T-helper 22 cell (primary cell): Measurements from ENCODE around the gene LCN15.
"Not testable (repeated sequence)": the region's sequence is repeated elsewhere in the genome, so short reads cannot be mapped to it uniquely, and the experiment has no call there.

Experiments used
- DNase-seq: peaks from one replicate; pipeline ENCODE4 v3.0.0-alpha.2; 2020; ENCODE audit warnings: low read depth

Gene LCN15

GRCh38 chr9:136755302-136756133 is 8.8 kb downstream of the LCN15 start:
- not testable (repeated sequence) for DNase-seq

GRCh38 chr9:136754626-136755301 is 9.6 kb downstream of the LCN15 start:
- no peak for DNase-seq

DNA sequence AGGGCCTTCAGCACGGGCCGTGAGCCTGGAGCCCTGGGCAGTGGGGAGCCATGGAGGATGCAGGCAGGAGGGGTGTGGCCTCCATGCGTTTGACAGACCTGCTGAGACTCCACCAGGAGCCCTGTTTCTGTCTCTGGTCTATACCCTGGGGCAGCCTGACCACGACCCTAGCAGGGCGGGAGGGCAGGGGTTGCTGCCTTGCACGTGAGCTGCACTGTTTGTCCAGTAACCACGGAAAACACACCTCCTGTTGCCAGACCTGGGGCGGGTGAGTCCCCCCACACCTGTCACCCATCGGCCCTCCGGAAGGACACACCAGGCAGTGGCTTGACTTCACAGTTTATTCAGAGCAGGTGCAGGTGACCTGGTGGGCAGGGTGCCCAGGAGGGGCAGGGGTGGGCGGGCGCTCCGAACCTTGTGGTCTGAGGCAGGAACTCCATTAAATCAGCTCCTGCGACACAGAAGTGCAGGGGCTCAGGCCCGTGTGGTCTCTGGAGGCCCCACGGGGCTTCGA is 10.2 kb downstream of the LCN15 start:
- no peak for DNase-seq

DNA sequence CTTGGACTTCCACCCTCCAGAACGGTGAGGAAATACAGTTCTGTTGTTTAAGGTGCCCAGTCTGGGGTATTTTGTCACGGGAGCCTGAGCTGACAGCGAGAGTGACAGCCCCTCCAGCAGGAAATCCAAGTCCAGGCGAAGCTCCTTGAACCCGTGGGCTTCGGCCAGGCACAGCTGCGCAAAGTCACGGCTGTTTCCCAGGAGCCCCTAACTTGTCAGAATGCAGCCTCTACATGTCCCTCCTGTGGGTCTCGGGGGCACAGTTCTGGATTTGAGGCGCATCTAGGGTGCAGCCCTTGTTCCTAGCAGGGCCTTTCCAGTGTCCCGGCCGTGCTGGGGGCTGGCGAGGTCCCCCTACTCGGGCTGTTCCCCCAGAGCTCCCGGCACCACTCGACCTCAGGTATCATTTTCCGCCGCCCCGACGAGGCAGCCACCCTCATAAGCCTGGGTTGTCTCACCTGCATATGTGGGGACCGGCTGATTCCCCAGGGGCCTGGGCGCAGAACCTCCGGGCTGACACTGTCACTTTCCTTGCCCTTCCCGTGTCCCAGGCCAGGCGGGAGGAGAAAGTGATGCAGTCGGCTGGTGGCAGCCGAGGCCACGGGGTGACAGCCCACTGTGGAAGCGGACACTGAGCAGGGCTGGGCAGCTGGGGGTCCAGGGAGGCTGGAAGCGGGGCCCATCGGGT is 10.8 kb downstream of the LCN15 start:
- no peak for DNase-seq

GRCh38 chr9:136751814-136752213 is 12.5 kb downstream of the LCN15 start:
- DNase-seq = no peak

DNA sequence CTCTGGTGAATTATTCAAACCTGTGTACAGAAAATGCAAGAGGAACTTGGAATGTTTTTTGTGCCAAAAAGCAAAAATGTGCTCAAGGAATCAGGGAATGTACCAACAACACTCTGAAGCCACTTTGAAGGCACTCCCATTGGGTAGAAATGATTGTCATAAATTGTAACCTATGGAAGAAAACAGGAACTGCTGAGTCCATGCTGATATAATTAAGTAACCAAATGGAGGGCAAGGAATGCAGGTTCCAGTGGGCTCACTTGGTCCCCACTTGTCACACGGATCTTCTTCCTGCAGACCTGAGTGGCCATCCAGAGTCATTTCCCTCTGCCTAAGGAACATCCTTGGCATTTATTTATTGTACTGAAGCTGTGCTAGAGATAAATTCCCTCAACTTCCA is 13.1 kb downstream of the LCN15 start:
- no peak for DNase-seq

GRCh38 chr9:136750526-136750925 is 13.8 kb downstream of the LCN15 start:
- no peak for DNase-seq

GRCh38 chr9:136748666-136749611 is 15.4 kb downstream of the LCN15 start:
- no peak for DNase-seq

DNA sequence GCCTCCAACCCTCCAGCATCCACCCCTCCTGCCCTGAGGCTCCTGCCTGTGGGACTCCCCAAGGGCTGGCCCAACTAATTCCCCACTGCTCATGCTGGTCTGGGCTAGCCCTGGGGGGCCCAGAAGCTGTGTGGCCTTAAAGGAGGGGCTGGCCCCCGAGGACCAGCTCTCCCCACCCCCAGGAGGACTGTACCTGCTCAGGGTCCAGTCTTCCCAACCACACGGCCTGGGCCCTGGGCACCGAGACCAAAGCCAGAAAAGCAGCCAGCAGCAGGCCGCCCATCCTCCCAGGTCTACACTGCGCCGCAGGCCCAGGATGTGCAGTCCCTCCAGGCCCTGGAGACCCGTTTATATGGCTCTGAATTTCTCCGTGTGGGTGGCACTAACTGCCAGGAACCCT is 16.1 kb downstream of the LCN15 start, which contains the start of gene LCN6:
LCN6 (minus strand) TSS at position 325 of the 400 bp plus-strand sequence; CDS start at position 283, 42 bp downstream.
- DNase-seq = no peak

DNA sequence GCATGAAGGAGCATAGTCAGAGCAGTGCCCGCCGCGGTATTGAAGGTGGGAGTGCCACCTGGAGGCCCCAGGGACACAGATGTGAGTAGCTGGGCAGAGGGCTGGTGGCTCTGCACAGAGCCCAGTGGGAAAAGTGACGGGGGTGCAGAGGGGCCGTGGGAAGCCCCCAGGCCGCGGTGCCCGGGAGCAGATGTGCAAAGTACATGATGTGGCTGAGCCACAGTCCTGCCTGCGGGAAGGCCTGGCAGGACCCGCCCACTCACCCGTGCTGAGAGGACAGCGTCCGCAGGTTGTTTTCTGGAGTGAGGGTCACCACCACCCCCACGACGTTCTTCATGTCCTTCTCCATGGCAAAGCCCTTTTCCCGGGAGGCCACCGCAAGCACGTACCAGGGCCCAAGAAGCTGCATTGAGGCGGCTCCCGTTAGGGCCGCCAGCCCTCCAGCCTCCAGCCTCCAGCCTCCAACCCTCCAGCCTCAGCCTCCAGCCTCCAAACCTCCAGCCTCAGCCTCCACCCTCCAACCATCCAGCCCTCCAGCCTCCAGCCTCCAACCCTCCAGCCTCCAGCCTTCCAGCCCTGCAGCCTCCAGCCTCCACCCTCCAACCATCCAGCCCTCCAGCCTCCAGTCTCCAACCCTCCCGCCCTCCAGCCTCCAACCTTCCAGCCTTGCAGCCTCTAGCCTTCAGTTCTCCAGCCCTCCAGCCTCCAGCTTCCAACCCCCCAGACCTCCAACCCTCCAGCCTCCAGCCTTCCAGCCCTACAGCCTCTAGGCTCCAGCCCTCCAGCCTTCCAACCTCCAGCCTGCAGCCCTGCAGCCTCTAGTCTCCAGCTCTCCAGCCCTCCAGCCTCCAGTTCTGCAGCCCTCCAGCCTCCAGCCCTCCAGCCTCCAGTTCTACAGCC is 16.9 kb downstream of the LCN15 start:
- DNase-seq = no peak

GRCh38 chr9:136746621-136747020 is 17.7 kb downstream of the LCN15 start:
- DNase-seq = no peak

- DNase-seq = no peak
These were observed 18.2 kb downstream of the LCN15 start for GRCh38 chr9:136746155-136746490.

DNA sequence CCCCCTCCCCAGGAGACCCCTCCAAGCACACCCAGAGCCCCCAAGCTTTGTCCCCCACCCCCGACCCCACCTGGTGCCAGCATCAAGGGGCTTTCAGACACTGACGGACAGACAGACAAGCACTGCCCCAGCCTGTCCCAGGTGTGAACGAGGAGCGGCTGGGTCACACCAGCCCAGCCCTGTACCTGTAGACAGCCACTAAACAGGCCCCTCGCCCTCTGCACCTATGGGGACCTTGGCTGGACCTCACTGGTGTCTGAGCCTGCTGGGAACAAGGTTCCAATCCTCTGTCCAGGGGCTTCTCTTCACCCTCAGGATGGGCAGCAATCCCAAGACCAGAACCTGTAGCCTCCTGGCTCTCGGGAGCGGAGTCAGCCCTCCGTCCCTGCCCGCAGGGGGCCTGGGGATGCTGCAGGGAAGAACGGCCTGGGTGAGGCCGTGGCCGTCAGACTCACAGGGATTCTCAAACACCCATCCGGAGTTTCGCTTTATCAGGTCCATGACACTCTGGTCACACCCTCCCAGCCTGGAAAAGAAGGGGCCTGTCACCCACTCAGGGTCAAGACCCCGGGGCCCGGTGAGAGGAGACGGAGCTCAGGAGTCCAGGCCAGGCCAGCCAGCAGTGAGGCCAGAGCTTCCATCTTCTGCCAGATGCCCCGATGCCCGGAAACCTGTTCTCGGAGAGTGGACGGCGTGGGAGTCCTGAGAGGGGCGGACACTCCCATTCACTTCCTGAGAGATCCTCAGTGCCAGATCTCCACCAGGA is 18.7 kb downstream of the LCN15 start:
- DNase-seq = no peak

DNA sequence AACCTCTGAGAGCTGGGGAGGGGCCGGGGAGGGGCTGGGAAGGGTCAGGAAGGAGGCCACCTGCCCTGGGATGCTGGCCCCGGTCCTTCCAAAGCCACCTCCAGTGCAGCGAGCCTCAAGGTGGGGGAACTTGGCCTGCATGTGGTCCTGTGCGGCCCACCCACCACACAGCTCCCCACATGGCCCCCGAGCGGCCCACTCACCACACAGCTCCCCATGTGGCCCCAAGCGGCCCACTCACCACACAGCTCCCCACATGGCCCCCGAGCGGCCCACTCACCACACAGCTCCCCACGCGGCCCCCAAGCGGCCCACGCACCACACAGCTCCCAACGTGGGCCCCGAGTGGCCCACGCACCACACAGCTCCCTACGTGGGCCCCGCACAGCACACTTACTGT is 19.5 kb downstream of the LCN15 start:
- no peak for DNase-seq

- no peak for DNase-seq
These were observed 20.6 kb downstream of the LCN15 start for GRCh38 chr9:136743639-136744211.

DNA sequence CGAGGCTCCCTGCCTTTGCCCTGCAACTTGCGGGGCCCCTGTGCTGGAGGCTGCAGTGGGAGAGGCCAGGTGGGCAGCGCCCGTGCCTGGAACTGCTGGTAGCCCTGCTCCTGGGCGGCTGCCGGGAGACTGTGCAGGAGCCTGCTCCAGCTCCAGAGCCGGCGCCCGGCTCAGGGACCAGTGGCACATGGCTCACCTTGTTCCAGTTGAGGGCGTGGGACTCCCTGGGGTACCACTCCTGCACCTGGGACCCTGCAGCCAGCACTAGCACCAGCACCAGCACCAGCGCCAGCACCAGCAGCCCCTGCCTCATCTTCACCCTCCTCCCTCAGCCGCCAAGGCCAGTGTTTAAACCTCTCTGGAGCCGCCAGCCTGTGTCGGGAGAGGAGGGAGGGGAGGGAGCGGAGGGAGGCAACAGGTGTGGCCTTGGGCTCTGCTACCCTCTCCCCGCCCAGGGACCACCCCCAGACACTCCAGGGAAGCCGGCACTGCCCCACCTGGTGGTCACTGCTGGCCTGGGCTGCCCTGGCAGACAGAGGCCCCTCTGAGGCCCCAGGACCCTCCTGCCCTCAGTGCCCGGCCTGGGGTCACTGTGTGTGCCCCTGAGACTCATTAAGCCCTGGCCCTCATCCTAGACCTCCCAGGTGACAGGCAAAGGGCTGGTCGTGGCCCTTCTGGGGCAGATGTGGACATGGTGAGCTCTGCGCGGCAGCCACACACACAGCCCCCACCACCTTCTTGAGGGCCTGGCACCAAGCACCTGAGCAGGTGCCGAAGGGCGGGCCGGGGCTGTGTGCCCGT is 21.5 kb downstream of the LCN15 start, which contains the start of gene LCN10:
LCN10 (minus strand) TSS at position 350 of the 801 bp plus-strand sequence; CDS start at position 313, 37 bp downstream.
- no peak for DNase-seq

- DNase-seq = no peak
These were observed 22.3 kb downstream of the LCN15 start for GRCh38 chr9:136741883-136742571.
